Fibroblast of peridontal ligament (primary cell): ENCODE measurements around the gene CAMKMT.

Experiments
- DNase-seq: peaks from one replicate; pipeline ENCODE4 v3.0.0-alpha.2; 2010; ENCODE audit errors: extremely low read depth

The CAMKMT gene

GRCh38 chr2:44596537-44597320 is 235.0 kb downstream of the CAMKMT start:
- DNase-seq: peak; percentile 86

GRCh38 chr2:44598330-44599119 is 236.8 kb downstream of the CAMKMT start:
- no peak for DNase-seq

- DNase-seq: no peak
Observed at GRCh38 chr2:44599130-44599529, 237.4 kb downstream of the CAMKMT start.

GRCh38 chr2:44602446-44602845 is 240.7 kb downstream of the CAMKMT start:
- DNase-seq: no peak

GRCh38 chr2:44605511-44605910 is 243.8 kb downstream of the CAMKMT start:
- no peak for DNase-seq

- no peak for DNase-seq
Observed at GRCh38 chr2:44612276-44612675, 250.5 kb downstream of the CAMKMT start.

GRCh38 chr2:44614940-44615339 is 253.2 kb downstream of the CAMKMT start:
- no peak for DNase-seq

GRCh38 chr2:44615950-44616518 is 254.3 kb downstream of the CAMKMT start:
- no peak for DNase-seq

GRCh38 chr2:44616667-44617155 is 255.0 kb downstream of the CAMKMT start:
- peak; percentile 16 for DNase-seq

- DNase-seq: no peak
Observed at GRCh38 chr2:44618251-44619023, 256.7 kb downstream of the CAMKMT start.

GRCh38 chr2:44620189-44620990 is 258.6 kb downstream of the CAMKMT start:
- DNase-seq: no peak

GRCh38 chr2:44623622-44624351 is 262.0 kb downstream of the CAMKMT start:
- no peak for DNase-seq

- no peak for DNase-seq
Observed at GRCh38 chr2:44628297-44628696, 266.6 kb downstream of the CAMKMT start.

- DNase-seq: no peak
Observed at GRCh38 chr2:44632931-44633689, 271.4 kb downstream of the CAMKMT start.

GRCh38 chr2:44635725-44636124 is 274.0 kb downstream of the CAMKMT start:
- no peak for DNase-seq

- no peak for DNase-seq
Observed at GRCh38 chr2:44638649-44639048, 276.9 kb downstream of the CAMKMT start.

GRCh38 chr2:44639399-44639798 is 277.7 kb downstream of the CAMKMT start:
- DNase-seq: no peak

- DNase-seq: no peak
Observed at GRCh38 chr2:44642123-44642857, 280.5 kb downstream of the CAMKMT start.

- no peak for DNase-seq
Observed at GRCh38 chr2:44645937-44646336, 284.2 kb downstream of the CAMKMT start.
